Activated CD8-positive, alpha-beta T cell treated with anti-CD3 and anti-CD28 coated beads for 36 hours (primary cell): Measurements from ENCODE around the gene RPL38. TPM values are rescaled to one million over a fixed set of nuclear protein-coding genes. Genes with fewer than 3 reads are reported as not detected.

ENCODE experiments used
- ATAC-seq: fragments of 200-7000 bp; cut with Tn5 transposase; one replicate; pipeline ENCODE4 v1.10.0; 2021; ENCODE audit warnings: mild to moderate bottlenecking, moderate library complexity
- CTCF ChIA-PET: fragments of 350-600 bp; sonication (Branson Sonifier 250); formaldehyde crosslinking; loops from one replicate; lab custom pipeline; 2021; ENCODE audit warnings: antibody characterized with exemption; lab: Charles Lee
- POLR2A ChIA-PET: fragments of 350-600 bp; sonication (Branson Sonifier 250); formaldehyde crosslinking; loops from one replicate; lab custom pipeline; 2021; ENCODE audit warnings: antibody characterized with exemption; lab: Charles Lee
- DNase-seq: peaks from one replicate; pipeline ENCODE4 v3.0.0-alpha.2; 2020
- H3K27ac Mint-ChIP-seq: one replicate; pipeline ENCODE4 v1.8.0; 2021; ENCODE audit warnings: mild to moderate bottlenecking, mixed read lengths
- H3K27me3 Mint-ChIP-seq: one replicate; pipeline ENCODE4 v1.8.0; 2021; ENCODE audit warnings: mixed read lengths
- H3K36me3 Mint-ChIP-seq: one replicate; pipeline ENCODE4 v1.8.0; 2021; ENCODE audit warnings: low read depth, mixed read lengths
- H3K4me1 Mint-ChIP-seq: one replicate; pipeline ENCODE4 v1.8.0; 2021; ENCODE audit warnings: low read depth, mixed read lengths
- H3K4me3 Mint-ChIP-seq: one replicate; pipeline ENCODE4 v1.8.0; 2021; ENCODE audit warnings: mild to moderate bottlenecking, moderate library complexity, mixed read lengths
- H3K9me3 Mint-ChIP-seq: one replicate; pipeline ENCODE4 v1.8.0; 2021; ENCODE audit warnings: mixed read lengths
- CTCF ChIP-seq: fragments of 200-600 bp; IDR thresholded peaks from one replicate; pipeline ENCODE4 v1.8.0; 2022; ENCODE audit warnings: antibody characterized with exemption, mild to moderate bottlenecking
- intact Hi-C: fragments of 100-400 bp; cut with micrococcal nuclease; formaldehyde crosslinking; loops from one replicate; pipeline ENCODE4 v1.10.0; 2022
- total RNA-seq, 2 experiments: library from RNA; stranded (reverse); gene quantifications; one replicate each; pipeline ENCODE4 v1.2.3, GENCODE V29; 2021

Gene RPL38
- total RNA-seq, 2 experiments from 2014 or later = 1,500 to 1,574 TPM

DNA sequence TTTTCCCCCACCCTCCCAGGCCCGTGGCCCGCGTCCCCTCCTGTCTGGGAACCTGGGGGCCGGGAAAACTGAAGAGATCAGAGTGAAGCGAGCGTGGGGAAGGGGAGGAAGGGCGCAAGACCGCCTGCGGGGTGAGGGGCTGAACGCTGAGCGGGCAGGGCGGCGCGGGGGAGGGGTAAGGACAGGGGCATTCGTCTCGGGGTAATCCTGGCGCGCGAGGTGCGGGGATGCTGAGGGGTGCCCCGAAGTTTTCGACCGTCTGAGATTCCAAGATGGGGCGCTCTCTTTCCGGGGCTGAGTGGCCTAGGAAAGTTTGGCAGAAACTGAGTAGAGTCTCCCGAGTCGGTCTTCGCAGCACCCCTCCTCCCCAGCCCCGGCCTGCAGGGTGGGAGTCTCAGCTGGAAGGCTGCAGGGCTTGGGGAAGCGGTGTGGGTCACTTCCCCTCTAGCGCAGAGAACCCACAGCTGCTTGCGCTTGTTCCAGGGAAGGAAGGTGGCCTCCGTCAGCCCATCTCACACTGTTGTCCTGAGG is 10.4 kb downstream of the RPL38 start:
- peaks cover 21% of the 10 kb centered on the region for H3K36me3 Mint-ChIP-seq
- POLR2A ChIA-PET = interaction anchor here (1.3 to 2.4 kb wide), 2 partner anchors 9 to 69 kb away, joined by 5 to 13 read pairs; no protein-coding TSS in a partner anchor
- TF ChIP-seq CTCF = no peak
- H3K4me3 Mint-ChIP-seq = peak overlapping the region; percentile 74
- H3K9me3 Mint-ChIP-seq = no peaks in the 10 kb centered on the region
- H3K27me3 Mint-ChIP-seq = no peaks in the 10 kb centered on the region
- ATAC-seq (no peak), DNase-seq (no peak)
- CTCF ChIA-PET = interaction anchor here (3.0 kb wide), 1 partner anchor 14 kb away, joined by 9 read pairs; no protein-coding TSS in a partner anchor
- intact Hi-C loops = loop anchor here (5.0 to 10.0 kb wide), 2 partner anchors 68 to 141 kb away; no protein-coding TSS in a partner anchor
- H3K27ac Mint-ChIP-seq = no peak overlapping the region
- H3K4me1 Mint-ChIP-seq = peaks cover 59% of the 10 kb centered on the region

- ChIA-PET POLR2A (interaction anchor here (2.4 kb wide), 1 partner anchor 9 kb away, joined by 13 read pairs; no protein-coding TSS in a partner anchor), CTCF (interaction anchor here (0.6 to 3.0 kb wide), 2 partner anchors 11 to 15 kb away, joined by 3 to 9 read pairs; partner anchors contain the start of gene RPL38)
- Mint-ChIP-seq H3K36me3 (peaks cover 14% of the 10 kb centered on the region), H3K4me1 (peaks cover 53% of the 10 kb centered on the region), H3K27me3 (no peaks in the 10 kb centered on the region), H3K9me3 (no peaks in the 10 kb centered on the region), H3K27ac (no peak overlapping the region), H3K4me3 (peak overlapping the region; percentile 74)
- no peak for TF ChIP-seq CTCF
- intact Hi-C loops = loop anchor here (5.0 to 10.0 kb wide), 2 partner anchors 68 to 140 kb away; no protein-coding TSS in a partner anchor
- ATAC-seq = no peak
- DNase-seq = no peak
Observed at GRCh38 chr17:74214484-74215341, 11.2 kb downstream of the RPL38 start.

GRCh38 chr17:74215342-74215727 is 11.9 kb downstream of the RPL38 start:
- POLR2A ChIA-PET = interaction anchor here (2.4 kb wide), 1 partner anchor 10 kb away, joined by 13 read pairs; no protein-coding TSS in a partner anchor
- no peak for TF ChIP-seq CTCF
- Mint-ChIP-seq H3K4me3 (no peak overlapping the region), H3K27me3 (no peaks in the 10 kb centered on the region), H3K27ac (no peak overlapping the region), H3K36me3 (peaks cover 8% of the 10 kb centered on the region), H3K9me3 (no peaks in the 10 kb centered on the region), H3K4me1 (peaks cover 48% of the 10 kb centered on the region)
- no peak for ATAC-seq
- DNase-seq = no peak
- CTCF ChIA-PET = interaction anchor here (0.6 to 3.0 kb wide), 2 partner anchors 12 to 16 kb away, joined by 3 to 9 read pairs; partner anchors contain the start of gene RPL38
- intact Hi-C loops = loop anchor here (10.0 kb wide), 1 partner anchor 139 kb away; no protein-coding TSS in a partner anchor

DNA sequence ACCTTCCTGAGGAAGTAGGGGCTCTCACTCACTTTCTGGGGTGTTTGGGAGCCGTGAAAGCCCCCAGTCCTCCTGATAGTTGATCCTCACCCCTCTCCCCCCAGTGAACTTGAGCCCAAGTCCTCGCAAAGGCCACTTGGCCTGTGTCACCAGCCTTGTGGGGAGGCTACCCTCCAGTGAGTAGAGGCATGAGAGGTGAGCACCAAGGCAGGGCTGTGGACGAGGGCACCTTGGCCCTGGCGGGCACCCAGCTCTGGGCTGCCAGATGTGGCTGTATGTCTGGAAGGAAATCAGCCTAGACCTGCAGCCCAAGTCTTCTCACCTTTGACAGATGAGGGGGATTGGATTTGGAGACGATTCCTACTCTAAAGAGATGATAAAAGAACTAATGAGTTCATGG is 13.0 kb downstream of the RPL38 start:
- ChIA-PET CTCF (interaction anchor here (1.2 kb wide), 1 partner anchor 17 kb away, joined by 4 read pairs; no protein-coding TSS in a partner anchor), POLR2A (interaction anchor here (1.3 kb wide), 1 partner anchor 44 kb away, joined by 3 read pairs; no protein-coding TSS in a partner anchor)
- no peak for DNase-seq
- no peak for TF ChIP-seq CTCF
- no peaks in the 10 kb centered on the region for H3K27me3 Mint-ChIP-seq
- peaks cover 43% of the 10 kb centered on the region for H3K4me1 Mint-ChIP-seq
- peaks cover 2% of the 10 kb centered on the region for H3K36me3 Mint-ChIP-seq
- H3K27ac Mint-ChIP-seq = no peak overlapping the region
- no peaks in the 10 kb centered on the region for H3K9me3 Mint-ChIP-seq
- H3K4me3 Mint-ChIP-seq = no peak overlapping the region
- intact Hi-C loops = loop anchor here (10.0 kb wide), 1 partner anchor 138 kb away; no protein-coding TSS in a partner anchor
- no peak for ATAC-seq
